Uterus (tissue), 4 donors: ENCODE results near the gene PDE10A. TPM values are rescaled to one million over a fixed set of nuclear protein-coding genes. Genes with fewer than 3 reads are reported as not detected.

Experiments
- DNase-seq, 2 donors: peaks; one replicate each; pipeline ENCODE4 v3.0.0-alpha.2; 2019 to 2020
- H3K27ac ChIP-seq, 2 donors: fragments of 200-600 bp; sonication (generic); 1 replicate in 1 of 2; 2 replicates in 1 of 2; pipeline ENCODE4 v1.5.1; 2016 to 2018
- H3K27me3 ChIP-seq, 2 donors: fragments of 200-600 bp; sonication (generic); one replicate each; pipeline ENCODE4 v1.5.1; 2018 to 2019; ENCODE audit warnings: control low read depth in 1 of 2
- H3K36me3 ChIP-seq, 2 donors: fragments of 200-600 bp; sonication (generic); one replicate each; pipeline ENCODE4 v1.5.1; 2019; ENCODE audit warnings: control low read depth in 1 of 2
- H3K4me1 ChIP-seq, 2 donors: fragments of 200-600 bp; sonication (generic); one replicate each; pipeline ENCODE4 v1.5.1; 2018 to 2019; ENCODE audit warnings: control low read depth in 1 of 2
- H3K4me3 ChIP-seq, 2 donors: fragments of 200-600 bp; sonication (generic); 1 replicate in 1 of 2; 2 replicates in 1 of 2; pipeline ENCODE4 v1.5.1; 2018 to 2019; ENCODE audit warnings: mild to moderate bottlenecking in 1 of 2
- H3K9me3 ChIP-seq, 2 donors: fragments of 200-600 bp; sonication (generic); one replicate each; pipeline ENCODE4 v1.5.1; 2019; ENCODE audit warnings: control low read depth in 1 of 2
- CTCF ChIP-seq, 4 experiments: fragments of 200-600 bp in 2 of 4; fragments of 450-650 bp in 2 of 4; sonication (generic) in 2 of 4; IDR thresholded peaks; one replicate each; pipeline ENCODE4 v1.5.1; 2016 to 2019; ENCODE audit warnings: antibody characterized with exemption in 4 of 4, mild to moderate bottlenecking in 2 of 4, moderate library complexity in 1 of 4
- POLR2A ChIP-seq, 2 donors: fragments of 450-650 bp; IDR thresholded peaks; one replicate each; pipeline ENCODE4 v1.6.1; 2016; ENCODE audit warnings: antibody characterized with exemption in 2 of 2, mild to moderate bottlenecking in 1 of 2, moderate library complexity in 1 of 2
- intact Hi-C: fragments of 100-400 bp; cut with DNase I; formaldehyde crosslinking; loops from one replicate; pipeline ENCODE4 v1.15.1; 2023; ENCODE audit warnings: low total_unique reads
- total RNA-seq, 4 donors: library from RNA; depleted of rRNA in 3 of 4; stranded (reverse); fragments of >200 nt in 3 of 4; gene quantifications; one replicate each; pipeline versions ENCODE4 v1.1.0 to v1.2.4, GENCODE V29; 2014 to 2023
- donor health status: DM: yes; HTN: yes; CAD: no.

The PDE10A gene
- total RNA-seq, 4 donors from 2014 or later = 13.0 to 73.5 (median 36.4) TPM

GRCh38 chr6:165697171-165697570 lies 34.1 kb upstream of the PDE10A start:
- Histone ChIP-seq H3K36me3 (no peaks in the 10 kb centered on the region), H3K27ac (no peak overlapping the region), H3K4me1 (no peaks in the 10 kb centered on the region), H3K9me3 (no peaks in the 10 kb centered on the region), H3K27me3 (no peaks in the 10 kb centered on the region), H3K4me3 (no peak overlapping the region)
- TF ChIP-seq POLR2A (IDR thresholded peaks at IDR 0.05) = no peak
- TF ChIP-seq CTCF (IDR thresholded peaks at IDR 0.05) = no peak
- DNase-seq = no peak
- intact Hi-C loops = no loop called here

- TF ChIP-seq CTCF (IDR thresholded peaks at IDR 0.05) (no peak), POLR2A (IDR thresholded peaks at IDR 0.05) (no peak)
- Histone ChIP-seq H3K27ac (no peak overlapping the region), H3K4me1 (no peaks in the 10 kb centered on the region), H3K4me3 (no peak overlapping the region), H3K9me3 (no peaks in the 10 kb centered on the region), H3K36me3 (no peaks in the 10 kb centered on the region), H3K27me3 (no peaks in the 10 kb centered on the region)
- intact Hi-C loops = no loop called here
- no peak for DNase-seq
Measured at GRCh38 chr6:165695722-165696515, 32.9 kb upstream of the PDE10A start.

GRCh38 chr6:165694296-165694695 lies 31.3 kb upstream of the PDE10A start:
- Histone ChIP-seq H3K27ac (no peak overlapping the region), H3K4me3 (no peak overlapping the region), H3K36me3 (no peaks in the 10 kb centered on the region), H3K4me1 (no peaks in the 10 kb centered on the region), H3K9me3 (no peaks in the 10 kb centered on the region), H3K27me3 (no peaks in the 10 kb centered on the region)
- TF ChIP-seq POLR2A (IDR thresholded peaks at IDR 0.05) = no peak
- no peak for TF ChIP-seq CTCF (IDR thresholded peaks at IDR 0.05)
- intact Hi-C loops = no loop called here
- DNase-seq = no peak

- TF ChIP-seq POLR2A (IDR thresholded peaks at IDR 0.05) (no peak), CTCF (IDR thresholded peaks at IDR 0.05) (no peak)
- DNase-seq = no peak
- no peak overlapping the region for H3K4me3 ChIP-seq
Measured at GRCh38 chr6:165692106-165692653, 29.1 kb upstream of the PDE10A start.

GRCh38 chr6:165689699-165690098 lies 26.7 kb upstream of the PDE10A start:
- intact Hi-C loops = no loop called here
- Histone ChIP-seq H3K9me3 (no peaks in the 10 kb centered on the region), H3K4me1 (no peaks in the 10 kb centered on the region), H3K4me3 (no peak overlapping the region), H3K27me3 (no peaks in the 10 kb centered on the region), H3K27ac (no peak overlapping the region), H3K36me3 (no peaks in the 10 kb centered on the region)
- no peak for TF ChIP-seq CTCF (IDR thresholded peaks at IDR 0.05)
- TF ChIP-seq POLR2A (IDR thresholded peaks at IDR 0.05) = no peak
- DNase-seq = no peak

More at GRCh38 chr6:165692106-165692653, 29.1 kb upstream of the PDE10A start:
- H3K36me3 ChIP-seq = no peaks in the 10 kb centered on the region
- no peak overlapping the region for H3K27ac ChIP-seq
- H3K4me1 ChIP-seq = no peaks in the 10 kb centered on the region
- H3K27me3 ChIP-seq = no peaks in the 10 kb centered on the region
- intact Hi-C loops = no loop called here
- no peaks in the 10 kb centered on the region for H3K9me3 ChIP-seq
